Hematopoietic multipotent progenitor cell treated with erythropoietin and hydrocortisone succinate and interleukin-3 and kit ligand, for 17 days (in vitro differentiated cells): ENCODE data around the gene TLE4.

Experiments used
- DNase-seq: peaks from one replicate; pipeline ENCODE4 v3.0.0-alpha.2; 2015; ENCODE audit warnings: low spot score

The TLE4 gene

GRCh38 chr9:79664375-79664831, 92.6 kb downstream of the TLE4 start:
- no peak for DNase-seq

DNA sequence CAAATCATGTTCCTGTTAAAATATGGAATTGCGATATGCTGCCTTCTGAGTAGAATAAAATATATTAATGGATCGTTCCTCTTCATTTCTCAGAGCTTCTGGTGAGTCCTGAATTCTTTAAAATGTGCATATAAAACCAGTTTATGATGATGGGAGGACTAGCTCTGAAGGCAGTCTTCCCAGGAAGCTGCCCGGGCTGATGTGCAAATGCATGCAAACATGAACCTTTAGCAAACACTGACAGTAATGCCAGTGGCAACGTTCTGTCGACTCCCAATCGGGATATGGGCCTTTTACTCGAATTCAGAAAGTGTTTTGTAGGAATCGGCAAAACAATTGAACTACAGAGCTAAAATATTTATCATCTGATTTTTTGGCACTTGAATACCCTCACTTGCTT, 93.6 kb downstream of the TLE4 start:
- DNase-seq: no peak

DNA sequence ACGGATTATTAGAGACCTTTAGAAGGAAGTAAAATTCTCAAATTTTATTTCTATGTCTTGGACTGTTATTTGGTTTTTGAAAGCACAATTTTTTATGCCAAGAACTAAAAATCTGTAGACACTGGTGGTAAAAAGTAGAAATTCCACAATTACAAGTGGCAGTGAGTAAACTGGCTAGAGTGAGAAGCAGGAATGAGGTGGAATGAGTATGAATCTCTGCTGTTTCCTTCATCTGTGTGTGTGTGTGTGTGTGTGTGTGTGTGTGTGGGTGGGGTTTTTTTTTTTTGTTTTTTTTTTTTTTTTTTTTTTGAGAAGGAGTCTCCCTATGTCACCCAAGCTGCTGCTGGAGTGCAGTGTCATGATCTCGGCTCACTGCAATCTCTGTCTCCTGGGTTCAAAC, 94.2 kb downstream of the TLE4 start:
- DNase-seq: no peak

- DNase-seq: no peak
Measured at GRCh38 chr9:79667120-79667519, 95.4 kb downstream of the TLE4 start.

- no peak for DNase-seq
Measured at GRCh38 chr9:79667817-79668436, 96.2 kb downstream of the TLE4 start.

DNA sequence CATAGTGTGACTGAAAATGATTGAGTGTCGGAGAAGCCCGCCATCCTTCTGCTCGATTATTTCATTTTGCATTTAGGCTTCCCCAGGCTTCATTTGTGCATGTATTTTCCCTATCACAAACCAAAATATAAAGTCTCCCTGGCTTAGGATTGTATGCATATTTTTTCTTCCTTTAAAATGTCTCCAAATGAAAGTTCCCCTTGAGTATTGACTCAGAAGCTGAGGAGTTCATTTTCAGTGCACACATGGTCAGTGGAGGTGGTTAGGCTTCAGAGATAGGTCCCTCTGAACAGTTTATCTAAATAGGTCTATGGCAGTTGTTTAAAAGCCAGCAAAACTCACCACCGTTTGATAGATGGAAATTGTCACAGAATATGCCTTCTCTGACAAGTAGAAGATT, 97.2 kb downstream of the TLE4 start:
- DNase-seq: no peak

DNA sequence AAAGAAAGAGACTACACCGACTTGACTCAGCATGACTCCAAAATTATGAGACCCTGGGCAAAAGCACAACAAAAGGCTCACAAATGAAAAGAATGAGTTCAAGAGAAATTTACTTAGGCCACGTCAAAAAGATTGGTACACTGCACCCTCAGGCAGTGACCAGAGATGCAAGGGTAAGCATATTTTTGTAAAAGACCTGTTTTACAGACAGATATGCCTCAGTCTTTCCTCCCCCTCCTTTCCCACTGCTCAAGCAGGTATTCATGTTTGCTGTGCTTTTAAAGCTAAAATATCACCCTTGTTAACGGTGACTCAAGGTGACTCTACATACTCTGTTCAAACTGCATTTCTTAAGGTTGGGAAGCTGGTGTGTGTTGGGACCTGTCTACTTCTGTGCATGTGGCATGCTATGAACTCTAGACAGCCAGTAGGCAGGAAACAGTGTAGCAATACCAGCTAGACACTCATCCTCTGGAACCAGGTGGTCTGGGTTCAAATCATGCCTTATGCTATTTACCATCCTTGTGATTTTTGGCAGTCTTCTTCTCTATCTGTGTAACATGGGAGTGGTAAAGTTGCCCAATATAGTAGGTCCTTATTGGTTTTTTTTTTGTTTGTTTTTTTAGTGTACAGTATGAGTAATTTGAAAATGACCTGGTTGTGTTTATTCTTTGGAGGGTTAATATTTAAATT, 98.7 kb downstream of the TLE4 start:
- DNase-seq: no peak

- DNase-seq: no peak
Measured at GRCh38 chr9:79671558-79671957, 99.8 kb downstream of the TLE4 start.

GRCh38 chr9:79672236-79672635, 100.5 kb downstream of the TLE4 start:
- DNase-seq: no peak

- no peak for DNase-seq
Measured at GRCh38 chr9:79672891-79673290, 101.1 kb downstream of the TLE4 start.

DNA sequence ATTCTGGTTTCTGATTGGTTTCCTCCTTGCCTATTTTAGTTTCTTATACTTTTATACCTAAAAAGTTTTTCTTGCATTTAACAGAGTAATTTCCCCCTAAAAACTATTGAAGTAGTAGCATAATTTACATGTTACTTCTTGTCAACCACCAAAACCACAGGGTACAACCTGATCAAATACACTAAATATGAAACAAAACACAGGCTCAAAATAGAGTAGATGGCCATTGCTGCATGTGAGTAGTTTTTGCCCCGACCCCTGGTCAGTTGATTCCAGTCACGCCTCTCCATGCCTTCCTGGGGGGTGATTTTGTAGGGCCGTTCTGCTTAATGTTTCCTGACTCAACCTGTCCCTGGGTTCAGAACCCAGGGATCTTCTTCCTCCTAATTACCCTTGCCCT, 101.8 kb downstream of the TLE4 start:
- DNase-seq: no peak

DNA sequence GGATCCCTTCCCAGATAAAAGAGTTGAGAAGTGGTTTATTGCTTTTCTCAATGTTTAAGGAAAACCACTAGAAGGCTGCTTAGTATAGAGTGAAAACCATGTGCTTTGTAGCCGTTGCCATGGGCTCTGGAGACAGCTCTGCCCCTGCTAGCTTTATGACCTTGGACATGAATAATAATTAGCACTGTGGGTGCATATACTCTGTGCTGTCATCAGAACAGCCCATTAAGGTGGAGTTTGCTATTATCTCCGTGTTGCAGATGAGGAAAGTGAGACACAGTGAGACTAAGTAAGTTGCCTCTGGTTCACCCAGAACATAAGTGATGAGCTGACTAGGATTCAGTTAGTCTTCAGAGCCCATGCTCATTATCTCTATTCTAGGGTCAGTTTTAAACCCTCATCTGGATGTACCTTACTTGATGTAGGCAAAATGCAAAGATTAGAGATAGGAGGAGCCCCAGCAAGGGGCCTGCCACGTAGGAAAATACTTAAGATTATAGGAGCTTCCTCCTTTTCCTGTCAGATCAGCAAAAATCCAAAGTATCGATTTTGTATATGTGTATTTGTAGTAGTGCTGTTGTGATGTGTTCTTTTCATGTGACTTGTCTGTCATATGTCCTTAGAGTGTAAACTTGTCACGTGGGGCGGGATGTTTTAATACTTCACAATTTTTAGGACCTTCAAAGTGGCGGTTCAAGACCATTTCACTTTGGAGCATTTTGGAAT, 102.5 kb downstream of the TLE4 start:
- DNase-seq: no peak

- DNase-seq: no peak
Measured at GRCh38 chr9:79681576-79681975, 109.8 kb downstream of the TLE4 start.

DNA sequence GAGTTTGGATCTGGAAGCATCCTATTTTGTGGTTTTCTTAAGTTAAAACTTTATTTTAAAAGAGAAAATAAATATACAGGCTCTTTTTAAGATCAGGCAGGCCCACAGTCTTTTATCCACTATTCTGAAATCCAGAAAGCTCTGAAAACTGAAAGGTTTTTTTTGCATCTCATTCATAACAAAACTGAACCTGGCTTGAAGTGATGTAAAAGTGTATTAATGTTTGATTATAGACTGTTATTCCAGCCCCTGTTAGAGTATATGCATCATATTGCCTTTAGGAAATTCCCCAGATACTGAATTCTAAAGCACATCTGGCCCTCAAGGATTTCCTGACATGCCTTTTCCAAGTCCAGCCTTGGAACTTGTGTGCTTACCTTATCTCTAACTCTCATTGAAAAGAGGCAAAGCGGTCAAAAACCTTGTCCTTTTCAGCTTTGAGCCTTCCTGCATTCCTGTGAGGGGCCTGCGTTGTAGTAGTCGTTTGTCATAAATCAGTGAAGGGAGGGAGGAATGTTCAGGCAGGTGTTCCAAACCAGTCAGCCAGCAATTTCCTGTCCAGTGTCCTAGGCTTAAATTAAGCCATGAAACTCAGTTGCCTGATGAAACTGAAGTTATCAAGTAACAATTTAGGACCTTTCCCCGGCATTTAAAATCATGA, 110.4 kb downstream of the TLE4 start:
- no peak for DNase-seq

DNA sequence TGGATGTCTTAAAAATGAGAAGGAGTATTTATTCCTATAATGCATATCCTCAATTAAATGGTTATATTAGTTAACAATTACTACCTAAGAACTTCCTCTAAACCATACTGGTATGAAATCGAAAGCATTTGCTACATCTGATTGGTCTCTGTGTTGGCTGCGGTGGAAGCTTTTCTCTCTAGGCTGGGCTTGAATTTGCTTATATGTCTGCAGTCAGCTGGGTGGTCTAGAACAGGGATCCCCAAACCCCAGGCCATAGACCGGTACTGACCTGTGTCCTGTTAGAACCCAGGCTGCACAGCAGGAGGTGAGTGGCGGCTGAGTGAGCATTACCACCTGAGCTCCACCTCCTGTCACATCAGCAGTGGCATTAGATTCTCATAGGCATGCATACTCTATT, 112.3 kb downstream of the TLE4 start:
- no peak for DNase-seq

GRCh38 chr9:79684711-79685575, 113.2 kb downstream of the TLE4 start:
- DNase-seq: no peak

DNA sequence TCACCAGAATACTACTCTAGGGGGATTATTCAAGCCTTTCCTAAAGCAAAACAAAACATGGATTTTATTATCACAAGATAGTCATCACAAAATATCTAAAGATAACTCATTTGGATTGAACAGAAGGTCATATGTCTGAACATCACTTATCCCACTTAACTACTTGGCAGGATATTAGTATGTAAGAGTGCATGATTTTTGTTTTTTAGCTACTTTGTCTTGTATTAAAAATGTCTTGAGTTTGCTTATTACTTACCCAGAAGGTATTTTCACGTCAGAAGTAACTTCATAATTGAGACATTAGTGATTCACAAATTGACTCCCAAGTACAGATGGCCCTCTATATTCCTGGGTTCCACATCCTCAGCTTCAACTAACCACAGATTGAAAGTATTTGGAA, 113.8 kb downstream of the TLE4 start:
- no peak for DNase-seq

- DNase-seq: no peak
Measured at GRCh38 chr9:79686381-79687130, 114.8 kb downstream of the TLE4 start.

DNA sequence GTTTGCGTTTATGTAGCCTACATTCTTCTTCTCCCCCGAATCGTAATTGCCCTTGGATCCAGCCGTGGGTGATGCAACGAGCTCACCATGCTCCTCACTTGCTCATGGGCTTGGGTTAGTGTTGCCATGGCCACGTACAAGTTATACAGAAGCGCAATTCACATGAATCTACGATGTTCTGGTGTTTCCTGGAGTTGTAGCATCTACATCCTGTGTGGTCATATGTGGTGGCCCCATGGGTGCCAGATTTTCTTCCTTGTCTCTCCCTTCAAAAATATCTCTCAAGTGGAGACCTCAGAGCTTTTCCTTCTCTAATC, 115.3 kb downstream of the TLE4 start:
- DNase-seq: no peak

- DNase-seq: no peak
Measured at GRCh38 chr9:79688363-79688762, 116.6 kb downstream of the TLE4 start.

- no peak for DNase-seq
Measured at GRCh38 chr9:79689576-79689975, 117.8 kb downstream of the TLE4 start.
